ENCODE measurements around the gene ASGR1. TPM values are rescaled to one million over a fixed set of nuclear protein-coding genes. Genes with fewer than 3 reads are reported as not detected.
"Not testable (repeated sequence)": the region's sequence is repeated elsewhere in the genome, so short reads cannot be mapped to it uniquely, and the experiment has no call there.

The ASGR1 gene
- total and polyA plus RNA-seq, 4 donors: 127 to 728 (median 471) TPM

DNA sequence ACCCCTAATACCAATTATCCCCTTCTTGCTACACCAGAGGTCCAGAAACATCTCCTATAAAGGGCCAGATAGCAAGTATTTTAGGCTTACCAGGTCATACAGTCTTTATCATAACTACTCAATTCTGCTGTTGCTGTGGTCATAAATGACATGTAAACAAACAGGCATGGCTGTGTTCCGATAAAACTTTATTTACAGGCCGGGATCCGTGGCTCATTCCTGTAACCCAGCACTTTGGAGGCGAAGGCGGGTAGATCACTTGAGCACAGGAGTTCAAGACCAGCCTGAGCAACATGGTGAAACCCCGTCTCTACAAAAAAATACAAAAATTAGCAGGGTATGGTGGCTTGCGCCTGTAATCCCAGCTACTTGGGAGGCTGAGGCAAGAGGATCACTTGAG, 12.3 kb downstream of the ASGR1 start:
- H3K9ac ChIP-seq (ENCODE audit: low read depth in 1 of 2, low read length in 2 of 2): no peak overlapping the region
- peaks cover 0 to 5% (median 2%) of the 10 kb centered on the region in 4 donors for H3K36me3 ChIP-seq (ENCODE audit: control insufficient read depth in 4 of 4, insufficient read depth in 3 of 4, low read depth in 1 of 4, low read length in 3 of 4)
- no peaks in the 10 kb centered on the region for H3K27me3 ChIP-seq (ENCODE audit: control insufficient read depth in 4 of 4, insufficient read depth in 4 of 4, low read length in 3 of 4)
- H3K4me3 ChIP-seq (ENCODE audit: low read depth in 1 of 3, low read length in 3 of 3): no peak overlapping the region
- TF ChIP-seq SP1 (IDR thresholded peaks at IDR 0.05): no peak
- 89% methylated on average over 7 of the region's 7 CpGs for WGBS
- no peak for DNase-seq (ENCODE audit: low spot score)
- H3K9me3 ChIP-seq (ENCODE audit: control insufficient read depth in 4 of 4, low read length in 3 of 4): no peaks in the 10 kb centered on the region
- H3K4me1 ChIP-seq (ENCODE audit: control insufficient read depth in 4 of 4, insufficient read depth in 4 of 4, low read length in 3 of 4): peaks cover 11 to 41% (median 27%) of the 10 kb centered on the region in 4 donors
- peak overlapping the region; percentile 3 to 82 for H3K27ac ChIP-seq (ENCODE audit: low read depth in 1 of 2, low read length in 2 of 2)

DNA sequence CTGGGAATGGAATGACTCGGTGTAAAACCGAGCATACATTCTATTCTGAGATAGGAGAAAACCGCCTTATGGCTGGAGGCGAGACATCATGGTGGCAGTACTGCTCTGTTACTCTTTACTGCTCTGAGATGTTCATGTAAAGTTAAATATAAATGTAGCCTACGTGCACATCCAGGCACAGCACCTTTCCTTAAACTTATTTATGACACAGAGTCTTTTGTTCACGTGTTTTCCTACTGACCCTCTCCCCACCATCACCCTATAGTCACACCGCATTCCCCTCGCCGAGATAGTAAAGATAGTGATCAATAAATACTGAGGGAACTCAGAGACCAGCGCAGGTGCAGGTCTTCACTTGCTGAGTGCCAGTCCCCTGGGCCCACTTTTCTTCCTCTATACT, 19.6 kb downstream of the ASGR1 start:
- not testable (repeated sequence) for H3K4me1 ChIP-seq (ENCODE audit: control insufficient read depth in 4 of 4, insufficient read depth in 4 of 4, low read length in 3 of 4); DNase-seq (ENCODE audit: low spot score); H3K9ac ChIP-seq (ENCODE audit: low read depth in 1 of 2, low read length in 2 of 2); H3K9me3 ChIP-seq (ENCODE audit: control insufficient read depth in 4 of 4, low read length in 3 of 4); H3K4me3 ChIP-seq (ENCODE audit: low read depth in 1 of 3, low read length in 3 of 3); H3K27me3 ChIP-seq (ENCODE audit: control insufficient read depth in 4 of 4, insufficient read depth in 4 of 4, low read length in 3 of 4); H3K36me3 ChIP-seq (ENCODE audit: control insufficient read depth in 4 of 4, insufficient read depth in 3 of 4, low read depth in 1 of 4, low read length in 3 of 4); H3K27ac ChIP-seq (ENCODE audit: low read depth in 1 of 2, low read length in 2 of 2)
- 80% methylated on average over 10 of the region's 10 CpGs for WGBS

DNA sequence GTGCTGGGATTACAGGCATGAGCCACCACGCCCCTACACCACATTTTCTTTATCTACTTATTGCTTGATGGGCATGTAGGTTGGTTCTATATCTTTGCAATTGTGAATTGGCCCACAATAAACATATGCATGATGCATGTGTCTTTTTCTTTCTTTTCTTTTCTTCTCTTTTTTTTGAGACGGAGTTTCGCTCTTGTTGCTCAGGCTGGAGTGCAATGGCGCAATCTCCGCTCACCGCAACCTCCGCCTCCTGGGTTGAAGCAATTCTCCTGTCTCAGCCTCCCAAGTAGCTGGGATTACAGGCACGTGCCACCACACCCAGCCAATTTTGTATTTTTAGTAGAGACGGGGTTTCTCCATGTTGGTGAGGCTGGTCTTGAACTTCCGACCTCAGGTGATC, 20.7 kb downstream of the ASGR1 start:
- not testable (repeated sequence) for H3K4me1 ChIP-seq (ENCODE audit: control insufficient read depth in 4 of 4, insufficient read depth in 4 of 4, low read length in 3 of 4); DNase-seq (ENCODE audit: low spot score); H3K27ac ChIP-seq (ENCODE audit: low read depth in 1 of 2, low read length in 2 of 2); H3K9ac ChIP-seq (ENCODE audit: low read depth in 1 of 2, low read length in 2 of 2); H3K4me3 ChIP-seq (ENCODE audit: low read depth in 1 of 3, low read length in 3 of 3); H3K9me3 ChIP-seq (ENCODE audit: control insufficient read depth in 4 of 4, low read length in 3 of 4); H3K36me3 ChIP-seq (ENCODE audit: control insufficient read depth in 4 of 4, insufficient read depth in 3 of 4, low read depth in 1 of 4, low read length in 3 of 4); H3K27me3 ChIP-seq (ENCODE audit: control insufficient read depth in 4 of 4, insufficient read depth in 4 of 4, low read length in 3 of 4)
- WGBS: 91% methylated on average over 10 of the region's 10 CpGs

DNA sequence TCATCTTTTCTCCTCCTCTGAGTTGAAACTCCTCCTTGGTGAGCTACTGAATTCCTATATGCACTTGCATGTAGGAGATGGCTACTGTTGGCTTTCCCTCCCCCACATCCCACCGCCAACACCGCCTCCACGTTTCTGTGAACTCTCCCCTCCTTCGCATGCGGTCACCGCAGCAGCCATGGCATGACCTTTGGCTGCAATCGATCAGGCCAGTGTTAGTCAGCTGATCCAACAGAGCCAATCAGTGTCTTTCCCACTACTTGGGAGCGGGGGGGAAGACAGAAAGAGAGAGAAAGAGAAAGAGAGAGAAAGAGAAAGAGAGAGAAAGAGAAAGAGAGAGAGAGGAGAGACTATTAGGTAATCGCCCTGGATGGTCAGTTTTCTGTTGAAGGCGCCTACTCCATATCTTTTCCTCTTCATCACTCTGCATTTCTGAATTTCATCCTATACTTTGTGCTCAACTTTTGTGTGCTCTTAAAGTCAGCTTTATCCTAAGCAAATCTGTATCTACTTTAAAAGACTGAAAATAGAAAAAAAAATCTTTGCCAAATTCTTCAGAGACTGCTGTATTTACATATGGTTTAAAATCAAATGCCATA, 22.7 kb downstream of the ASGR1 start:
- 35% methylated on average over 10 of the region's 10 CpGs for WGBS
- no peak for TF ChIP-seq FOXA2 (IDR thresholded peaks at IDR 0.05)
- TF ChIP-seq, protein P1, sequence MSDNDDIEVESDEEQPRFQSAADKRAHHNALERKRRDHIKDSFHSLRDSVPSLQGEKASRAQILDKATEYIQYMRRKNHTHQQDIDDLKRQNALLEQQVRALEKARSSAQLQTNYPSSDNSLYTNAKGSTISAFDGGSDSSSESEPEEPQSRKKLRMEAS (IDR thresholded peaks at IDR 0.05): peak; percentile 99
- no peak for TF ChIP-seq TAF1 (conservative IDR thresholded peaks at IDR 0.05)
- TF ChIP-seq, protein P2, sequence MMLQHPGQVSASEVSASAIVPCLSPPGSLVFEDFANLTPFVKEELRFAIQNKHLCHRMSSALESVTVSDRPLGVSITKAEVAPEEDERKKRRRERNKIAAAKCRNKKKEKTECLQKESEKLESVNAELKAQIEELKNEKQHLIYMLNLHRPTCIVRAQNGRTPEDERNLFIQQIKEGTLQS (IDR thresholded peaks at IDR 0.05): peak; percentile 32
- TF ChIP-seq, protein P3, sequence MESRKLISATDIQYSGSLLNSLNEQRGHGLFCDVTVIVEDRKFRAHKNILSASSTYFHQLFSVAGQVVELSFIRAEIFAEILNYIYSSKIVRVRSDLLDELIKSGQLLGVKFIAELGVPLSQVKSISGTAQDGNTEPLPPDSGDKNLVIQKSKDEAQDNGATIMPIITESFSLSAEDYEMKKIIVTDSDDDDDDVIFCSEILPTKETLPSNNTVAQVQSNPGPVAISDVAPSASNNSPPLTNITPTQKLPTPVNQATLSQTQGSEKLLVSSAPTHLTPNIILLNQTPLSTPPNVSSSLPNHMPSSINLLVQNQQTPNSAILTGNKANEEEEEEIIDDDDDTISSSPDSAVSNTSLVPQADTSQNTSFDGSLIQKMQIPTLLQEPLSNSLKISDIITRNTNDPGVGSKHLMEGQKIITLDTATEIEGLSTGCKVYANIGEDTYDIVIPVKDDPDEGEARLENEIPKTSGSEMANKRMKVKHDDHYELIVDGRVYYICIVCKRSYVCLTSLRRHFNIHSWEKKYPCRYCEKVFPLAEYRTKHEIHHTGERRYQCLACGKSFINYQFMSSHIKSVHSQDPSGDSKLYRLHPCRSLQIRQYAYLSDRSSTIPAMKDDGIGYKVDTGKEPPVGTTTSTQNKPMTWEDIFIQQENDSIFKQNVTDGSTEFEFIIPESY (IDR thresholded peaks at IDR 0.05): peak; percentile 89
- TF ChIP-seq HNF4A (conservative IDR thresholded peaks at IDR 0.05): peak; percentile 89 to 94
- TF ChIP-seq HNF4G (IDR thresholded peaks at IDR 0.05): peak; percentile 66
- TF ChIP-seq, protein P4, sequence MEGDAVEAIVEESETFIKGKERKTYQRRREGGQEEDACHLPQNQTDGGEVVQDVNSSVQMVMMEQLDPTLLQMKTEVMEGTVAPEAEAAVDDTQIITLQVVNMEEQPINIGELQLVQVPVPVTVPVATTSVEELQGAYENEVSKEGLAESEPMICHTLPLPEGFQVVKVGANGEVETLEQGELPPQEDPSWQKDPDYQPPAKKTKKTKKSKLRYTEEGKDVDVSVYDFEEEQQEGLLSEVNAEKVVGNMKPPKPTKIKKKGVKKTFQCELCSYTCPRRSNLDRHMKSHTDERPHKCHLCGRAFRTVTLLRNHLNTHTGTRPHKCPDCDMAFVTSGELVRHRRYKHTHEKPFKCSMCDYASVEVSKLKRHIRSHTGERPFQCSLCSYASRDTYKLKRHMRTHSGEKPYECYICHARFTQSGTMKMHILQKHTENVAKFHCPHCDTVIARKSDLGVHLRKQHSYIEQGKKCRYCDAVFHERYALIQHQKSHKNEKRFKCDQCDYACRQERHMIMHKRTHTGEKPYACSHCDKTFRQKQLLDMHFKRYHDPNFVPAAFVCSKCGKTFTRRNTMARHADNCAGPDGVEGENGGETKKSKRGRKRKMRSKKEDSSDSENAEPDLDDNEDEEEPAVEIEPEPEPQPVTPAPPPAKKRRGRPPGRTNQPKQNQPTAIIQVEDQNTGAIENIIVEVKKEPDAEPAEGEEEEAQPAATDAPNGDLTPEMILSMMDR (IDR thresholded peaks at IDR 0.05; ENCODE audit: low read depth, low read length, missing input control): no peak
- TF ChIP-seq GABPA (IDR thresholded peaks at IDR 0.05 in 1 of 2, conservative IDR thresholded peaks at IDR 0.05 in 1 of 2): peak in 1 of 2 donors; percentile 36
- TF ChIP-seq NR2F2 (IDR thresholded peaks at IDR 0.05): peak; percentile 79
- TF ChIP-seq SP1 (IDR thresholded peaks at IDR 0.05): peak; percentile 93
- peak; percentile 79 for TF ChIP-seq FOXA1 (IDR thresholded peaks at IDR 0.05)
- peak; percentile 97 for TF ChIP-seq YY1 (IDR thresholded peaks at IDR 0.05)
- TF ChIP-seq, protein P5, sequence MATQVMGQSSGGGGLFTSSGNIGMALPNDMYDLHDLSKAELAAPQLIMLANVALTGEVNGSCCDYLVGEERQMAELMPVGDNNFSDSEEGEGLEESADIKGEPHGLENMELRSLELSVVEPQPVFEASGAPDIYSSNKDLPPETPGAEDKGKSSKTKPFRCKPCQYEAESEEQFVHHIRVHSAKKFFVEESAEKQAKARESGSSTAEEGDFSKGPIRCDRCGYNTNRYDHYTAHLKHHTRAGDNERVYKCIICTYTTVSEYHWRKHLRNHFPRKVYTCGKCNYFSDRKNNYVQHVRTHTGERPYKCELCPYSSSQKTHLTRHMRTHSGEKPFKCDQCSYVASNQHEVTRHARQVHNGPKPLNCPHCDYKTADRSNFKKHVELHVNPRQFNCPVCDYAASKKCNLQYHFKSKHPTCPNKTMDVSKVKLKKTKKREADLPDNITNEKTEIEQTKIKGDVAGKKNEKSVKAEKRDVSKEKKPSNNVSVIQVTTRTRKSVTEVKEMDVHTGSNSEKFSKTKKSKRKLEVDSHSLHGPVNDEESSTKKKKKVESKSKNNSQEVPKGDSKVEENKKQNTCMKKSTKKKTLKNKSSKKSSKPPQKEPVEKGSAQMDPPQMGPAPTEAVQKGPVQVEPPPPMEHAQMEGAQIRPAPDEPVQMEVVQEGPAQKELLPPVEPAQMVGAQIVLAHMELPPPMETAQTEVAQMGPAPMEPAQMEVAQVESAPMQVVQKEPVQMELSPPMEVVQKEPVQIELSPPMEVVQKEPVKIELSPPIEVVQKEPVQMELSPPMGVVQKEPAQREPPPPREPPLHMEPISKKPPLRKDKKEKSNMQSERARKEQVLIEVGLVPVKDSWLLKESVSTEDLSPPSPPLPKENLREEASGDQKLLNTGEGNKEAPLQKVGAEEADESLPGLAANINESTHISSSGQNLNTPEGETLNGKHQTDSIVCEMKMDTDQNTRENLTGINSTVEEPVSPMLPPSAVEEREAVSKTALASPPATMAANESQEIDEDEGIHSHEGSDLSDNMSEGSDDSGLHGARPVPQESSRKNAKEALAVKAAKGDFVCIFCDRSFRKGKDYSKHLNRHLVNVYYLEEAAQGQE (IDR thresholded peaks at IDR 0.05): peak; percentile 86
- TF ChIP-seq JUND (IDR thresholded peaks at IDR 0.05): peak; percentile 43 to 80
- TF ChIP-seq RAD21 (IDR thresholded peaks at IDR 0.05): peak; percentile 31 to 38
- peak; percentile 93 to 94 for TF ChIP-seq RXRA (IDR thresholded peaks at IDR 0.05)

More for the DNA sequence above, 22.7 kb downstream of the ASGR1 start:
- DNase-seq (ENCODE audit: low spot score): peak; percentile 63
- H3K4me3 ChIP-seq (ENCODE audit: low read depth in 1 of 3, low read length in 3 of 3): peak overlapping the region in 2 of 3 donors; percentile 35 to 56
- H3K27ac ChIP-seq (ENCODE audit: low read depth in 1 of 2, low read length in 2 of 2): peak overlapping the region; percentile 58 to 66
- H3K9ac ChIP-seq (ENCODE audit: low read depth in 1 of 2, low read length in 2 of 2): peak overlapping the region in 1 of 2 donors; percentile 42
- peaks cover 0 to 4% (median 0%) of the 10 kb centered on the region in 4 donors for H3K4me1 ChIP-seq (ENCODE audit: control insufficient read depth in 4 of 4, insufficient read depth in 4 of 4, low read length in 3 of 4)
- H3K36me3 ChIP-seq (ENCODE audit: control insufficient read depth in 4 of 4, insufficient read depth in 3 of 4, low read depth in 1 of 4, low read length in 3 of 4): no peaks in the 10 kb centered on the region
- H3K27me3 ChIP-seq (ENCODE audit: control insufficient read depth in 4 of 4, insufficient read depth in 4 of 4, low read length in 3 of 4): no peaks in the 10 kb centered on the region
- no peaks in the 10 kb centered on the region for H3K9me3 ChIP-seq (ENCODE audit: control insufficient read depth in 4 of 4, low read length in 3 of 4)
